Sigmoid colon (tissue), 3 donors: Measurements from ENCODE around the gene NPR1.

Experiments
- POLR2A ChIP-seq, 2 donors: fragments of 450-650 bp; IDR thresholded peaks; one replicate each; pipeline ENCODE4 v1.6.1; 2016; ENCODE audit warnings: antibody characterized with exemption in 2 of 2, mild to moderate bottlenecking in 2 of 2, moderate library complexity in 2 of 2
- TF ChIP-seq, protein P1 (sequence below), 4 experiments: fragments of 450-650 bp in 3 of 4; fragments of 200-600 bp in 1 of 4; IDR thresholded peaks; one replicate each; pipeline ENCODE4 v1.5.1; 2016 to 2019; ENCODE audit warnings: antibody characterized with exemption in 4 of 4, mild to moderate bottlenecking in 3 of 4, moderate library complexity in 2 of 4

DNA sequence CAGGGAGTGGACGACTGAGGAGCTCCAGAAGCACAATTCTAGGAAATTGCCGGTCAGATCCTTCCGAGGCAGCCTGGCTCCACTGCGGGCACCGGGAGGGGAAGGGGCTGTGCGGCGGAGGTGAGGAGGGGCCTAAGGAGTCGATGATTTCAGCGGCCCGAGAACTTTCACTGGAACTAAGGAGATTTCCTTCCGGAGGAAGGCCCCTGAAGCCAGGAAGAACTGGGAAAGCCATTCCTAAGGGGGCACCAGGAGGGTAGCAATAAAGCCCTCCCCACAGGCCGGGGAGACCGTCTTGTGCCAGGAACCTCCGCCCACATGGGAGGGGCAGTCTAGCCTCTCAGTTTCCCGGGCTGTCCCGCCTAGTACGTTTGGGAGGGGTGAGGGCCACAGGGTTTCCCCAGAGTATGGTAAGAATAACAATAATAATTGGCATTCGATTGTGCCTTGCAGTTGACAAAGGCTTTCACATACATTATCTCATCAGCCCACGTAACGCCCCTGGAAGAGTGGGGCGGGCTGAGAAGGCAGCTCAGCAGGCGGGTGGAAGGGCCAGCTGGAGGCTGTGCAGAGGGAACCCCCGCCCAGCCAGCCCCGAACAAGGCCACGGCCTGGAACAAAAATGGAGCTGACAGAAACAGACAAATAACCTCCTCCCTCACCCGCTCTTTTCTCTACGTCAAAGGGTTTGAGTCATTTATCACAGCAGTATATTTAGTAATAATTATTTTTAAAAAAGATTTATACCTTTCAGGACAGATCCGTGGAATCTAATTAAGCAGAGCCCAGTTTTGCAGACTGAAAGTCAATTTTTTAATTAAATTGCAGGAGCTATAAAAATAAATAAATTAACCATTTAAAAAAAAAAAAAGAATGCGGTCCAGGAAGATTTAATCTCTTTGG is 19.8 kb downstream of the NPR1 start:
- TF ChIP-seq, protein P1, sequence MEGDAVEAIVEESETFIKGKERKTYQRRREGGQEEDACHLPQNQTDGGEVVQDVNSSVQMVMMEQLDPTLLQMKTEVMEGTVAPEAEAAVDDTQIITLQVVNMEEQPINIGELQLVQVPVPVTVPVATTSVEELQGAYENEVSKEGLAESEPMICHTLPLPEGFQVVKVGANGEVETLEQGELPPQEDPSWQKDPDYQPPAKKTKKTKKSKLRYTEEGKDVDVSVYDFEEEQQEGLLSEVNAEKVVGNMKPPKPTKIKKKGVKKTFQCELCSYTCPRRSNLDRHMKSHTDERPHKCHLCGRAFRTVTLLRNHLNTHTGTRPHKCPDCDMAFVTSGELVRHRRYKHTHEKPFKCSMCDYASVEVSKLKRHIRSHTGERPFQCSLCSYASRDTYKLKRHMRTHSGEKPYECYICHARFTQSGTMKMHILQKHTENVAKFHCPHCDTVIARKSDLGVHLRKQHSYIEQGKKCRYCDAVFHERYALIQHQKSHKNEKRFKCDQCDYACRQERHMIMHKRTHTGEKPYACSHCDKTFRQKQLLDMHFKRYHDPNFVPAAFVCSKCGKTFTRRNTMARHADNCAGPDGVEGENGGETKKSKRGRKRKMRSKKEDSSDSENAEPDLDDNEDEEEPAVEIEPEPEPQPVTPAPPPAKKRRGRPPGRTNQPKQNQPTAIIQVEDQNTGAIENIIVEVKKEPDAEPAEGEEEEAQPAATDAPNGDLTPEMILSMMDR (IDR thresholded peaks at IDR 0.05): no peak
- TF ChIP-seq POLR2A (IDR thresholded peaks at IDR 0.05): no peak
